Hindlimb muscle (tissue), 1 donor: ENCODE data around the gene KRT37. TPM values are rescaled to one million over a fixed set of nuclear protein-coding genes. Genes with fewer than 3 reads are reported as not detected.

Experiments
- DNase-seq: peaks from one replicate; pipeline ENCODE4 v3.0.0-alpha.2; 2013
- polyA plus RNA-seq: library from polyadenylated mRNA; unstranded; fragments of 120-200 nt; gene quantifications from one replicate; pipeline ENCODE4 v1.2.1, GENCODE V29; 2013; ENCODE audit not compliant: insufficient read length

KRT37 gene
- polyA plus RNA-seq, result not detected

- DNase-seq, result no peak
These were observed at the start of gene KRT37 for GRCh38 chr17:41424111-41424635. TSS of gene KRT37 (minus strand) at chr17:41424585. CDS start at chr17:41424523, 62 bp downstream.

DNA sequence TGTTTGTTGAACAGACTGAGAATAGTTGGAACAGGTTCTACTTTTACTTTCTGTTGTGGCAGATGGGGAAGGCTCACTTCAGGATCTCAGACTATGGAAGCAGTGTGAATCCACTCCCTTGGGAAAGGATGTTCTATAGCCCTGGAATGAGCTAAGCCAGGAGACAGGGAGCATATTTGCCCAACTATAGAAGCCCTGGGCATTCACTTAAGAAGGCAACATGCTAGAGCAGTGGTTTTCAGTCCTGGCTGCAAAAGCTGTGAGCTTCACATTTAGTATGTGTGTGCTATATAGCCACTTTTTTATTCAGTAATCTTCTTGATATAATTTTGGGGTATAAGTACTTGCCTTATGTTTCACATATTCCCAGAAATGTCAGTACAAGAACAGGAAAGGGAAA lies 44.0 kb upstream of the KRT37 start:
- DNase-seq, result no peak

DNA sequence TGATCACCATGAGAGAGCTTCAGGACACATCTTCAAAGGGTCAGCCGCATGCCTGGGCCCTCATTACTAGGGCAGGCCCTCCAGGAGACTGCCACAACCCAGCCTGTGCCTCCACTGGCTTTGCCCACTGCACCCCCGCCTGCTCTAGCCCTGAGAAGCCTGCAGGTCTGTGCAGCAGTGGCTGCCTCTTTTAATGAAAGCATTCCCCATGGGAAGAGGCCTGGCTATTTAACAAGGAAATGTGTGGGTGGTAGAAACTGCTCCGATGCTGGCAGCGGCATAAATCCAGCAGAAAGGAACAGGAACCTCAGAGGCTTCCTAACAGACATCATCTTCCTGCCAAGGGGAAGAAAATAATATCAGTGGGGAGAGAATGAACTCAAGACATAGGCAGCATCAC lies 43.2 kb upstream of the KRT37 start:
- DNase-seq, result no peak

GRCh38 chr17:41466988-41467387 lies 42.6 kb upstream of the KRT37 start, which contains the start of gene KRT32:
TSS of gene KRT32 (minus strand) at chr17:41467386. CDS start at chr17:41467325, 61 bp downstream.
- no peak for DNase-seq

- no peak for DNase-seq
These were observed 40.3 kb upstream of the KRT37 start for GRCh38 chr17:41464682-41465081.

GRCh38 chr17:41464173-41464572 lies 39.8 kb upstream of the KRT37 start:
- no peak for DNase-seq

- no peak for DNase-seq
These were observed 39.4 kb upstream of the KRT37 start for GRCh38 chr17:41463746-41464145.

- no peak for DNase-seq
These were observed 38.3 kb upstream of the KRT37 start for GRCh38 chr17:41462705-41463104.

GRCh38 chr17:41457676-41458075 lies 33.3 kb upstream of the KRT37 start:
- no peak for DNase-seq

GRCh38 chr17:41456204-41456603 lies 31.8 kb upstream of the KRT37 start:
- no peak for DNase-seq

GRCh38 chr17:41455236-41455635 lies 30.9 kb upstream of the KRT37 start:
- DNase-seq, result no peak

- DNase-seq, result no peak
These were observed 28.7 kb upstream of the KRT37 start for GRCh38 chr17:41453066-41453465.

- no peak for DNase-seq
These were observed 27.9 kb upstream of the KRT37 start for GRCh38 chr17:41452281-41452680.

- no peak for DNase-seq
These were observed 26.9 kb upstream of the KRT37 start for GRCh38 chr17:41451154-41451728.

DNA sequence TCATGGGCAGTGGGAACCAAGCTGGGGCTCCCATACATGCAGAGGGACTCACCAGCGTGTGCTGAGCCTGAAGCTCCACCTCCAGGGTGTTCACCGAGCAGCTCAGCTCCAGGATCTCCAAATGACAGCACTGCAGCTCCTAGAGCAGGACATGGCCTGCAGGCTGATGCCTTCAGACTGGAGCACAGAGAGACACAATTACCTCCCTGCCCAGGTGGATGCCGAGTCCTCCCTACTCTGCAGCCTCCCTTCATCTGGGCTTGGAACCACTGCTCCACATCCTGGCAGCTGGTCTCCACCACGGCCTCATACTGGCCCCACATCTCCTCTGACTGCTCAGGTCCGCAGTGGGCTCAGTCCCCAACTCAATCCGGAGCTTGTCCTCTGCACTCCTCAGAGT lies 24.6 kb upstream of the KRT37 start:
- no peak for DNase-seq

DNA sequence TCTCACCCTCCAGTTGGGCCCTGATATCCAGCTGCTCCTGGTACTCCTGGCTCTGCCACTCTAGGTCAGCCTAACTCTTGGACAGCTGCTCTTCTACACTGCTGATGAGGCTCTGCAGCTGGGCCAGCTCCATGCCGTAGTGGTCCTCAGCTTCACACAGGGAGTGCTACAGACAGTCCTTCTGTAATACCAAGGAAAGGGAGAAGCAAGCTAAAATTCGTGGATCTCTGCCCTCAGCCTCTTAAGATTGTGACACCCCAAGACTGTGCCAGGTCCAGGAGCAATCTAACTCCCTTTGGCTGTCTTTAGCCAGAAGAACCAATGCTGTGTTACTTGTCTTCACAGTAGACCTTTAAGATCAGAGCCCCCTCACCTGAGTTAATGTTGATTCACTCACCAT lies 24.1 kb upstream of the KRT37 start:
- no peak for DNase-seq

GRCh38 chr17:41446806-41447205 lies 22.4 kb upstream of the KRT37 start:
- no peak for DNase-seq

- DNase-seq, result no peak
These were observed 20.3 kb upstream of the KRT37 start for GRCh38 chr17:41444640-41445039.

DNA sequence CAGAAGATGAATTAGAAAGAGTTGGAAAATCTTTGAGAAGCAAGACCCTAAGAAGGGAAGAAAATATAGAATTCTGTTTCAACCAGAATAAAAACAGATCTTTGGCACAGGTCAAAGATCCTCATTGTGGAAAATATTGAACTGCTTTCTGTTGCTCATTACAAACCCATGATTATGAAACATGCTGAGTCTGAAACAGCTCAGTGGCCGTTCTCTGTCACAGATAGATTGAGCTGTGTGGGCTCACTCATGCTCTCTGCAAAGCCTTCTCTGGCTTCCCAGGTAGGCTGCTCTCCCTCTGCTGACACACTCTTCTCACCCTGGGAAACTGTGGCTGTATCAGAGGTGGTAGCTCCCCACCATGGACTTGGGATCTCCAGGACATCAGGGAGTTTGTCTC lies 19.8 kb upstream of the KRT37 start:
- no peak for DNase-seq

- no peak for DNase-seq
These were observed 18.4 kb upstream of the KRT37 start for GRCh38 chr17:41442739-41443138.

- DNase-seq, result no peak
These were observed 16.2 kb upstream of the KRT37 start, which contains the start of gene KRT38 for GRCh38 chr17:41440531-41441033. TSS of gene KRT38 (minus strand) at chr17:41440983. CDS start at chr17:41440921, 62 bp downstream.

DNA sequence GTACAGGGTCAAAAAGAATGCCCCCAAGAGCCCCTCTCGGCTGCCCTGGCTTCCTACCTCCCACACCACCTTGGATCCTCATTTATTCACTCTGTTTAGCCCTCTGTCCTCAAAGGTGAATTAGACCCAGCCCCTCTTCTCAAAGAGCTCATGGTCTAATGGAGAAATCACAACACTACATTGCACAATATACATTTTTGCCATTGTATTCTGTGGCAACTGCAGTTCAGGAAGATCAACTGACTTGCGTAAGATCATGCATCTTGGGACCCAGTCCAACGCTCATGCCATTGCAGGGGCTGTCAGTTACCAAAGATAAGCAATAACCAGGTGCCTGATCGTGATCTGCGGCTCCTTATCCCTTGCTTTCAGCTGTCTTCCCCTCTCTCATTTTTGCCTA lies 15.0 kb upstream of the KRT37 start:
- no peak for DNase-seq

GRCh38 chr17:41437769-41438168 lies 13.4 kb upstream of the KRT37 start:
- no peak for DNase-seq

DNA sequence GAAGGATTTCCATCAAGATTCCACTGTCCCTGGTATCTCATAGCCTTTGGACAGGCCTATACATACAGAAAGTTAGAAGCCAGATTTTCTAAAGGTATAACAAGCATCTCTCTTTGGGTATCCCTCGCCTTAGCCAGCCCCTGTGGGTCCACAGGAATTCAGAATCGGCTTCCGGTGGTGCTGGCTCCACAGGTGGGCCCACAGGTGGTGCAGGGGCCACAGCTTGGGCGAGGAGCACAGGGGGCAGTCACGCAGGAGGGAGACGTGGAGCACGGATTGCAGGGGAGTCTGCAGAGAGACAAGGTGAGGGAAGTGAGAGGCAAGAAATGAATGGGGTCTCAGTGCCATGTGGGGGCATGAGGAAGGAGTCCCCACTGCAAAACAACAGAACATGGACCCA lies 12.9 kb upstream of the KRT37 start:
- no peak for DNase-seq

DNA sequence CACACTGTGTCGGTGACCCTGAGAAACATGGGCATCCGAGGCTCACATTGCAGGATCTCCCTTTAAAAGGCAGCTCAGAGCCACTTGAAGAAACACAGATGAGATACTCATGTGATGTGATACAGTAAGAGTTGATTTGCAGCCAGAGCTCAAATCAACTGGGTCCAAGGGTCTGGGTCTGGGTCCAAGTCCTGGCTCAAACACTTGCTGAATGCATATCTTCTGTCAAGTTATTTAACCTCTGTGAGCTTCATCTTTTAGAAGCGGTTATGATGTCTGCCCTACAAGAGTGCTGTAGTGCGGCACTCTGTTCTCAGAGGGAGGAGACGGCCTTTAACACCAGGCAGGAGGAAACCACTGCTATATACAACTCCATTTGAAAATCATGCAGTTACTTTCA lies 10.0 kb upstream of the KRT37 start:
- DNase-seq, result no peak
